C4-2B (cell line): ENCODE results near the gene EIF1.

Experiments used
- CTCF ChIP-seq: fragments of 450-650 bp; conservative IDR thresholded peaks from 2 replicates; pipeline ENCODE4 v1.5.1; 2017; ENCODE audit warnings: mild to moderate bottlenecking
- ZFX ChIP-seq: fragments of 450-650 bp; IDR thresholded peaks from 2 replicates; pipeline ENCODE4 v1.6.1; 2017

GRCh38 chr17:41695134-41695661 is 6.5 kb downstream of the EIF1 start:
- TF ChIP-seq CTCF (no peak), ZFX (no peak)
